OCI-LY1 (cell line): ENCODE data around the gene GPR179.

Experiments used
- EZH2 ChIP-seq: fragments of 200-600 bp; sonication (generic), shearing (Covaris generic); IDR thresholded peaks from 2 replicates; pipeline ENCODE4 v1.8.0; 2017; ENCODE audit warnings: borderline replicate concordance, mixed run types, mild to moderate bottlenecking, antibody characterized with exemption, low read length, moderate library complexity, mixed read lengths
- TF ChIP-seq, protein P1 (sequence below): fragments of 200-600 bp; sonication (generic), shearing (Covaris generic); IDR thresholded peaks from 2 replicates; pipeline ENCODE4 v1.5.1; 2017; ENCODE audit warnings: mild to moderate bottlenecking, antibody characterized with exemption, low read length, moderate library complexity, mixed read lengths

DNA sequence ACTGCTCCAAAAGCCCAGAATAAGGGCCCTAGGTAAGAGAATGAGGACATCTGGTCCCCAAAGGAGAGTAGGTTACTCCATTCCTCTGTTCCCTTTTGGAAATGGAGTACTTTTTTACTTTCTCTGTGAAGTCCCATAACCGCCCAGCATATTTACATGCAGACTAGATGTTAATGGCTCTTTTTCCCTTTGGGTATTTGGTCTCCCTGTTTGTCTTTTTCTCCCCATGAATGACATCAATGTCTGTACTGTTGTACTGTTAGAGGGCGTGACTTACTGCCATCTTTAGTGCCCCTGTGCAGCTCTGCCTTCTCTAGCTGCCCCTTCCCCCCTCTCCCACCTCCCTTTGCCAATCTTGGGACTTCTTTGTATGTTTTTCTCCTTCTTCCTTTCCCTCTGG is 19.0 kb downstream of the GPR179 start:
- TF ChIP-seq, protein P1, sequence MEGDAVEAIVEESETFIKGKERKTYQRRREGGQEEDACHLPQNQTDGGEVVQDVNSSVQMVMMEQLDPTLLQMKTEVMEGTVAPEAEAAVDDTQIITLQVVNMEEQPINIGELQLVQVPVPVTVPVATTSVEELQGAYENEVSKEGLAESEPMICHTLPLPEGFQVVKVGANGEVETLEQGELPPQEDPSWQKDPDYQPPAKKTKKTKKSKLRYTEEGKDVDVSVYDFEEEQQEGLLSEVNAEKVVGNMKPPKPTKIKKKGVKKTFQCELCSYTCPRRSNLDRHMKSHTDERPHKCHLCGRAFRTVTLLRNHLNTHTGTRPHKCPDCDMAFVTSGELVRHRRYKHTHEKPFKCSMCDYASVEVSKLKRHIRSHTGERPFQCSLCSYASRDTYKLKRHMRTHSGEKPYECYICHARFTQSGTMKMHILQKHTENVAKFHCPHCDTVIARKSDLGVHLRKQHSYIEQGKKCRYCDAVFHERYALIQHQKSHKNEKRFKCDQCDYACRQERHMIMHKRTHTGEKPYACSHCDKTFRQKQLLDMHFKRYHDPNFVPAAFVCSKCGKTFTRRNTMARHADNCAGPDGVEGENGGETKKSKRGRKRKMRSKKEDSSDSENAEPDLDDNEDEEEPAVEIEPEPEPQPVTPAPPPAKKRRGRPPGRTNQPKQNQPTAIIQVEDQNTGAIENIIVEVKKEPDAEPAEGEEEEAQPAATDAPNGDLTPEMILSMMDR, result no peak
- TF ChIP-seq EZH2, result no peak
